Measurements from ENCODE around the gene HOXC10.
A peak's percentile ranks its signal among the peaks of the same experiment; 100 is the strongest.

HOXC10 gene

GRCh38 chr12:53985994-53986685 lies 1.2 kb downstream of the HOXC10 start:
- Mint-ChIP-seq H3K27ac (peak overlapping the region; percentile 95 to 100 (median 97)), H3K27me3 (ENCODE audit: low read depth) (peaks cover 100% of the 10 kb centered on the region), H3K4me3 (peak overlapping the region; percentile 95 to 99 (median 96)), H3K4me1 (peaks cover 52% of the 10 kb centered on the region), H3K9me3 (no peaks in the 10 kb centered on the region), H3K36me3 (ENCODE audit: low read depth) (peaks cover 23% of the 10 kb centered on the region)
- TF ChIP-seq CTCF (IDR thresholded peaks at IDR 0.05; ENCODE audit: unreplicated experiment in 3 of 3): no peak

- TF ChIP-seq CTCF (IDR thresholded peaks at IDR 0.05; ENCODE audit: unreplicated experiment in 3 of 3): no peak
- Mint-ChIP-seq H3K36me3 (ENCODE audit: low read depth) (peaks cover 25% of the 10 kb centered on the region), H3K4me3 (peak overlapping the region; percentile 95 to 99 (median 96)), H3K27me3 (ENCODE audit: low read depth) (peaks cover 100% of the 10 kb centered on the region), H3K9me3 (no peaks in the 10 kb centered on the region), H3K4me1 (peaks cover 55% of the 10 kb centered on the region), H3K27ac (peak overlapping the region; percentile 95 to 100 (median 95))
Observed at GRCh38 chr12:53986686-53987483, 1.9 kb downstream of the HOXC10 start.

- H3K36me3 Mint-ChIP-seq (ENCODE audit: low read depth): peaks cover 25% of the 10 kb centered on the region
- H3K4me3 Mint-ChIP-seq: peak overlapping the region; percentile 95 to 99 (median 96)
- H3K9me3 Mint-ChIP-seq: no peaks in the 10 kb centered on the region
- peaks cover 100% of the 10 kb centered on the region for H3K27me3 Mint-ChIP-seq (ENCODE audit: low read depth)
- peaks cover 60% of the 10 kb centered on the region for H3K4me1 Mint-ChIP-seq
- peak overlapping the region; percentile 95 to 100 (median 95) for H3K27ac Mint-ChIP-seq
- no peak for TF ChIP-seq CTCF (IDR thresholded peaks at IDR 0.05; ENCODE audit: unreplicated experiment in 3 of 3)
Observed at GRCh38 chr12:53987787-53988230, 2.9 kb downstream of the HOXC10 start.

- H3K4me3 Mint-ChIP-seq: peak overlapping the region; percentile 95 to 99 (median 96)
- H3K27me3 Mint-ChIP-seq (ENCODE audit: low read depth): peaks cover 100% of the 10 kb centered on the region
- H3K4me1 Mint-ChIP-seq: peaks cover 69% of the 10 kb centered on the region
- TF ChIP-seq CTCF (IDR thresholded peaks at IDR 0.05; ENCODE audit: unreplicated experiment in 3 of 3): no peak
- peaks cover 30% of the 10 kb centered on the region for H3K36me3 Mint-ChIP-seq (ENCODE audit: low read depth)
- H3K9me3 Mint-ChIP-seq: no peaks in the 10 kb centered on the region
- H3K27ac Mint-ChIP-seq: peak overlapping the region; percentile 95 to 100 (median 95)
Observed at GRCh38 chr12:53988541-53989226, 3.7 kb downstream of the HOXC10 start.

GRCh38 chr12:53989227-53990113 lies 4.5 kb downstream of the HOXC10 start:
- Mint-ChIP-seq H3K27ac (peak overlapping the region; percentile 95 to 100 (median 95)), H3K4me1 (peaks cover 75% of the 10 kb centered on the region), H3K9me3 (no peaks in the 10 kb centered on the region), H3K4me3 (peak overlapping the region; percentile 95 to 99 (median 96)), H3K27me3 (ENCODE audit: low read depth) (peaks cover 99% of the 10 kb centered on the region), H3K36me3 (ENCODE audit: low read depth) (peaks cover 35% of the 10 kb centered on the region)
- peak; percentile 43 to 54 (median 50) for TF ChIP-seq CTCF (IDR thresholded peaks at IDR 0.05; ENCODE audit: unreplicated experiment in 3 of 3)

Measured in nephron (organoid).